ENCODE data around the gene OPCML.

OPCML gene

DNA sequence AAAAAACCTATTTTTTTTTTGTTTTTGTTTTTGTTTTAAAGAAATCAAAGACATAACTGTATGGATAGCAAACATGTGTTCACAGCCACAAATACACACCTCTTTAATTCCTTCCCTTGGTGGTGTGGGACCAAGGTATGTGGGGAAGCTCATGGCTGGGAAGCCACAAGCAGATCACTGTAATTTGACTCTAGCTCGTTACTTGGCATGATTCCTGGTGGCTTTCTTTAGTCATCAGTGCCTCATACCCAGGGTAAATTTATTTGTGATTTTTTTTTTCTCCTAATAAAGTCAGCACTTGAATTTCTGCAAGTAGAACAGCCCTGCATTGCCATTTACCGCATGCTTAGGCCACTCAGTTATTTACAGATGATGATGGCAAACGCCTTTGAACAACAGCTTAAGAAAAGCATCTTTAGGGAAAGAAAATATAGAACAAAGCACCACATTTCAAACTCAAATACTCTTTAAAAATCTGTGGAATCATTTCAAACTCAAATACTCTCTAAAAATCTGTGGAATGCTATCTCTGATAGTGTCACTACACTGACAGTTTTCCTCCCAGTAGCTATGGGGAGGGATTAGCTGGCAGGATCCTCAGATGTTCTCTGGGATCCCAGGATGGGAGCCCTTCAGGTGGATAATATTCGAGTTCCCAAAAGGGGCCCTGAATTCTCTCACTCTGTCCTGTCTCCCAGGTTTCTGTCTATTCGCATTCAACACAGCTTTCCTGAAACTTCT, 687.2 kb downstream of the OPCML start:
- DNase-seq (ENCODE audit: low spot score), result no peak

DNA sequence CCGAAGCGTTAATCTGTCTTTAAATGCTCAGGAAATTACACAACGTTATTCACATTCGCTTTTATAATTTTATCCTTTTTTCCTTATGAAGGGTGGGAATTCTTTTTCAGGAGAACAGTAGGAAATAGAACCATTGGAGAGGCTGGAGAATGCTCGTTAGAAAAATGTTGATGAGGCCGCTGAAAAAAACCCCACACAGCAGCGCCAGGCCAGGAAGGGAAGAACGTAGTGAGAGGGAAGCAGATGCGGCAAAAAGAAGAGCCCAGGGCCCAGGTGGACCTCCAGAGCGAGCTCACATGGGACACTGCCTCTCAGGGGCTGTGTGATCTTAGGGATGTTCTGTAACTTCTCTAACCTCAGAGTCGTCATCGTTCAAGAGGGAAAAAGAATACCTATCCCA, 691.6 kb downstream of the OPCML start:
- no peak for DNase-seq (ENCODE audit: low spot score)

- DNase-seq (ENCODE audit: low spot score), result no peak
Observed at GRCh38 chr11:132840191-132840590, 692.1 kb downstream of the OPCML start.

GRCh38 chr11:132839236-132839945, 692.9 kb downstream of the OPCML start:
- DNase-seq (ENCODE audit: low spot score), result no peak

DNA sequence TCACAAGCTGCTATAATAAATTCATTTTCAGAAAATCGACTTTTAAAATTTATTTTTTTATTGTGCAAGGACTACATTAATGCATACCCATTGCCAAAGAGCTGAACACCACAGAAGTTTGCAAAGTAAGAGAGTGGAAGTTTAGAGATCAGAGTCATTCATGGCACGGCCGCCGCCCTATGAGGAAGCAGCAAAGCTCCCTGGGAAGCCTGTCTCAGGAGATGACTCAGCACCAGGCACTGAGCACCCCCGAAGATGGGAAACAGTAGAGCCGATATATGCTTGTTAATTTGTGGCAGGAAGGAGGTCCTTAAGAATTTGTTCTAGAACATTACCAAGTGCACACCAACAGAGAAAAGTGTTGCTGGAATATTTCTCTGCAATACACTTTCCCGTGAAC, 693.7 kb downstream of the OPCML start:
- no peak for DNase-seq (ENCODE audit: low spot score)

DNA sequence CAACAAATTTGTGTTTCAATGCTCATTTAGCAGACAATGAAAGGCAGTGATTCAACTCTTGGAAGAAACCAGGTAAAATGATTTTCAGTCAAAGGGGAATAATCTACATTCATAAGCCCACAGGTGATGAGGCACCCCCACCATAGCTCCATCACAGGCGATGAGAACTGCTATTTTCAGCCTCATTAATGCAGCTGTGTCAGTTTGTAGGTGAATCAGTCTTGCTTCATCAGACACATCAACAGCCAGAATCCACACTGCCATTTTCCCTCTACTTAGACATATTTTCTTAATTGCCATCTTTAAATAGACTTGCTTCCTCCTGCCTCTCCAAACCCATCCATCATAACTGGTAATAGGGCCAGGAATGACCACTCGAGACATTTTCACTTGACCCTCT, 701.0 kb downstream of the OPCML start:
- no peak for DNase-seq (ENCODE audit: low spot score)

DNA sequence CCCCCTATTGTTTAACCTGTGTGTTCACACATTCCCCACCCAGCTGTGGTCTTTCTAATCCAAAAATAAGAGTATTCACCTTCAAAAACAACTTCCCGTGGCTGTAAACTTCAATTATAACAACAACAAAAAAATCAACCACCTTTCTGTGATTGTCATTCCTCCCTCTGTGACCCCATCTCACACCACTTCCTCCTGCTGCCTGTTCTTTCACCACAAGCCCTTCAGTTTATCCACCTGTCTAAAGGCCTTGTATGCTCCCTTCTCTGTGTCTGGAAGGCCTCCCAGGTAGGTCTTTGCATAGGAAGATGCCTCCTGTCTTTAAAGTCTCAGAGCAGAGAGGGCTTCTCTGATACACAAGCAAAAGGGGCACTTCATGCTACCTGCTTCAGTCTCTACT, 707.7 kb downstream of the OPCML start:
- no peak for DNase-seq (ENCODE audit: low spot score)

DNA sequence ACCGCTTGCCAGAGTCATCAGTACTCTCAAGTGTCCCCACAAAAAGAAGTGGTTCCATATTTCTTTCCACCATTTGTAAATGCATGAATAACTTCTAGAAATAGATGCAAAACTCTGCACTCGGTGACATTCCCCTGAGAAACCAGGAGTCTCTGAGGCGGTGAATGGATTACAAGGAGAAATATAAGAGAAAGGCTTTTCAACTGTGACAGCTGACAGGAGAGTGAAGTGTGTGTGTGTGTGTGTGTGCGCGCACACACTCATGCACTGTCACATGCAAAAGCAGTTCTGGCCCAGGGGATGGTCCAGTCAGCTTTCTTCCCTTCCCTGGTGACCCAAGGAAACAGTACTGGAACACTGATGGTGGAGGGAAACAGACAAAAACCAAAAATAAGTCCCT, 710.0 kb downstream of the OPCML start:
- DNase-seq (ENCODE audit: low spot score), result no peak

DNA sequence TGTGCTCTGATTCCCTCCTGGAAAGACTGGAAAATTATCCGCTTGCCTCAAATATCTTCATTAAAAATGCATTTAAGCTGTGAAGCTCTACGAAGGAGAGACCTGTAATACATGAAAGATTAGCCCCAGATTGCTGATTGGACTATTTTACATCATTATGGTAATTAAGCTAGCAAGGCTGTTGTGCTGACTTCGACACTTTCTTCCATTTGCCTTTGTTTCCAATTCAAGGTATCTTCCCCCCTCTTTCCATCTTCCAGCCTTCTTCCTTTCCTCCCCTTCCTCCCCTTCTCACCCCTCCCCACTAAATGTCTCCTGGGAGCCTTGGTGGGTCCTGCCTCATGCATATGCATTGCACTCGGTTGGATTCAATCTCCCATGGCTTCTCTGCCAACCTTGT, 710.8 kb downstream of the OPCML start:
- DNase-seq (ENCODE audit: low spot score), result no peak

GRCh38 chr11:132821014-132821413, 711.3 kb downstream of the OPCML start:
- no peak for DNase-seq (ENCODE audit: low spot score)

GRCh38 chr11:132818951-132819350, 713.4 kb downstream of the OPCML start:
- DNase-seq (ENCODE audit: low spot score), result no peak

- no peak for DNase-seq (ENCODE audit: low spot score)
Observed at GRCh38 chr11:132817387-132817786, 714.9 kb downstream of the OPCML start.

GRCh38 chr11:132814410-132814809, 717.9 kb downstream of the OPCML start:
- no peak for DNase-seq (ENCODE audit: low spot score)

GRCh38 chr11:132811649-132812048, 720.7 kb downstream of the OPCML start:
- DNase-seq (ENCODE audit: low spot score), result no peak

DNA sequence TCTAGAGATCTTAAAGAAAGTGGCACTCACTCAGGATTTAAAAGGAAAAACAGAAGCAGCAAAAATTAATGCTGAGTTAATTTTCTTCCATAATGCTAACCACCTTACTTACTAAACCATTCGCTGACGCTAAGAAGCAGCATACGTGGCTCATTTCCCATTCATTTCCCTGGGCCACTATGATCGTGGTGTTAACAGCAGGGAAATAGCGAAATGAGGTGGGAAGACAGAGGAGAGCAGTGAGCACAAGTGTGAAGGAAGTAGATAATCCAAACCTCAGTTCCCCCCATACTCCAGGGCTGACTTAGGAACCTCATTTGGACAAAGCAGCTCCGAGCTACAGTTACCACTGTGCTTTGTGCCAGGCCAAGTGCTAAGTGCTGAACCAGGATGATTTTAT, 723.2 kb downstream of the OPCML start:
- DNase-seq (ENCODE audit: low spot score), result no peak

DNA sequence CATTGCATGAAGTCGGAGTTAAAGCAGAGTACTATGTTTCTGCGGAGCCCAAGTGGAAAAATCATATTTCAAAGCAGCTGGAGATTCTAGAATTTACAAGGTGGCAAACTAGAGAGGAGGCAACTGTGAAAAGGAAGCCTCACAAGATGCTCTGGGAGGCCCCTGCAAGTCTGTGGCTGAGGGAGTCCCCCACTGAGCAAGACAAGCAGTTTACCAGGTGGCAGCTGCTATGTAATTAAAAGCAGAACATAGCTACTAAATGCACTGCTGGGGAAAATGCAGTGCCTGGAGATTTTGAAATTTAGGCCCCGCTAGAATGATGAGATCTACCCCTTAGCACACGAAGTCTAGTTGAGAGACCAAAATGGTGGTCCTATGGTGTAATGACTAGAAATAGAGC, 728.0 kb downstream of the OPCML start:
- no peak for DNase-seq (ENCODE audit: low spot score)

DNA sequence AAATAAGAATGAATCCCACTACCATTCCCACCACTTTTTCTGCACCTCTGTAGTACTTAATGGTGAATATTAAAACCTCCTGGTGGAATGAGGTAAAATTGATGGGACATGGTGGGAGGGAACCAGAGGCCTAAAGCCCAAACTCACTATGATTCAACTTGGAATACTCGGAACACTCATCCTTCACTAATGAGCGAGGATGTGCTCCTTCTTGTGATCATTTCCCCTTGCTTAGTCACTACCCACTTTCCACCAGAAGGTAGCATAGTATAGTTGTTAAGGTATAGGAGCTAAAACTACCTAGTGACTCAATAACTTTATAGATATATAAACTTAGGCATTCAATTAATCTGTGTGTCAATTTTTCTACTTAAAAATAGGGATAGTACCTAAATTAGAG, 728.9 kb downstream of the OPCML start:
- DNase-seq (ENCODE audit: low spot score), result no peak

DNA sequence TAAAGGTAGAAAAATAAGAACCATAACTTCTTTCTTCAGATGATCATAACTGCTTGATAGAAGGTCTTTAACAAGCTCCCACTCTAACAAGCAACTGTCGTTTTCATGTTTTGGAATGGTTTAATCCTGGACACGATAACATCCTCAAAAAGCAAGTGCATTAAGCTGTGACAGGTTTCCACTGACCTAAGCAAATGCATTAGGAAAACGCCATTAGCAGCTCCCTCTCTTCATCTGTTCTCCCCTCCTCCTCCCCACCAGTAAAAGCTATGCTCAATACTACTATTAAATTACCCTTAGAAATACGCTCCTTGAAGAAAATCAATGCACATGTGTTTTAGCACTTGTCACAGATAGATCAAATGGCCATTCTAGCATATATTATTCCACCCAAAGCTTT, 729.4 kb downstream of the OPCML start:
- no peak for DNase-seq (ENCODE audit: low spot score)

DNA sequence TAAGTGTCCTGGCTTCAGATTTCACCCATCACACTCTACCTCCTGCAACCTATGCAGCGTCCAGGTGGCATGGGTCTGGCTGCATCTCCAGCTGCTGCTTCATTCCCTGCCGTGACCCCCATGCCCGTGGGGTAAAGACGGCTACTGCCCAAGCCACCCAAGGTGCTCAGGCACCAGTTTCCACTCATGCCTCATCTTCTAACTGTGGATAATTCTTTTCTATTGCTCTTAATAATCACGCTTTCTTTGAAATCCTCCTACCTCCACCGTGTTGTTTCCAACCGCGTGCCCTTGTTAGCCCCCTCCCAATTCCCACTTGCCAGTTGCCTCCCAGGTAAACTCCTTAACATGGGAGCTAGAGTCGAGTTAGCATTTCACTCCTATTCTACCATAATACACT, 738.5 kb downstream of the OPCML start:
- DNase-seq (ENCODE audit: low spot score), result no peak

DNA sequence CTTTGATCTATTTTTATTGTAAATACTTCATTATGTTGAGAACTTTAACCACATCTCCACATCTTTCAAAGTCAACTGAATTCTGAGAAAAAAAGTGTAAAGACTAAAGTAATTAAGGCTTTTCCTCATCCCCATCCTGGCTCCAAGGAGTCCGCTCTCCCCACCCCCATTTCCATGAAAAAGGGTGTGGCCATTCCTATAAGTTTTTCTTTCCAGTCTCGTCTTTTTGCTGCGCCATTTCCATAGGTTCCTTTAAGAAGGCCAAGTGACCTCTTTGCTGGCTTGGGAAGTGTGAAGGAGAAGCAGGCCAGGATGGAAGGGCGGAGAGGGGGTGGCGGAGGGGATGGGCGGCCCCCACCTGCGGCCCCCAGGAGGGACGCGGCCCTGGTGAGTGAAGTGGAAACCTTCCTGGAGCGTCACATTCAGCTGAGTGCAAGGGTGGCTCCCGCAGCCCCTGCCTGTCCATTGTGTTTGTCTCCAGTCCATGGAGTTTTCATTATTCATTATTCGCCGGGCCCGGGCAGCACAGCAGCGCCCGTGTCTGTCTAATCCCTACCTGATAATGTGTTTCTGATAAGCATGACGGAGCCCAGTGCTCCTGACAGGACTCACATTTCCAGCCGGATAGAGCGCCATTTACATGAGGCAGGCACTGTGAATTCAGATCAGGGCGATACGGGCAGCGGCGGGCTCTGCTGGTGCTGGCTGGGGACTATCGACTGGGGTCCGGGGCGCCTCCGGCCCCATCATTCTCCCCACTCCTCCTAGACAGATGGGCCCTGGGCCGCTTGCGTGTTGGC, 739.8 kb downstream of the OPCML start:
- DNase-seq (ENCODE audit: low spot score), result no peak

DNA sequence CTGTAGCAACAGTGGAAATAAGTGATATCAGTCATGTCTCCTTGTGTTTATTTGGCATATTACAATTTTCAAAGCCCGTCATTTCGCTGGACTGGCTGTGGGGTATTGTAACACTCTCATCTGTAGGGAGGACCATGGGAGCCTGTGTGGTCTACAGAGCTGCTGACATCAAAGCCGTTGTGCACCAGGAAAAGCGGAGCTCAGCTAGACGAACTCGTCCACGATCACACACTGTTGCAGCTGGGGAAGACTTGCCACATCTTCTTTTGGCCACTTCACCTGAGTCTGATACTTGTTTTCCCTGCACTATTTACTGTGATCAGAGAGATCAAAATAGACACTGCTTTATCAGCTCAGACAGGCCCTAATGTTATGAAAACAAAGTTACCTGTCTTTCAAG, 741.3 kb downstream of the OPCML start:
- DNase-seq (ENCODE audit: low spot score), result no peak

GRCh38 chr11:132790466-132790865, 741.8 kb downstream of the OPCML start:
- DNase-seq (ENCODE audit: low spot score), result no peak

GRCh38 chr11:132788816-132789325, 743.4 kb downstream of the OPCML start:
- no peak for DNase-seq (ENCODE audit: low spot score)

Data from LoVo (cell line).